ENCODE results near the gene EXOC6.

DNA sequence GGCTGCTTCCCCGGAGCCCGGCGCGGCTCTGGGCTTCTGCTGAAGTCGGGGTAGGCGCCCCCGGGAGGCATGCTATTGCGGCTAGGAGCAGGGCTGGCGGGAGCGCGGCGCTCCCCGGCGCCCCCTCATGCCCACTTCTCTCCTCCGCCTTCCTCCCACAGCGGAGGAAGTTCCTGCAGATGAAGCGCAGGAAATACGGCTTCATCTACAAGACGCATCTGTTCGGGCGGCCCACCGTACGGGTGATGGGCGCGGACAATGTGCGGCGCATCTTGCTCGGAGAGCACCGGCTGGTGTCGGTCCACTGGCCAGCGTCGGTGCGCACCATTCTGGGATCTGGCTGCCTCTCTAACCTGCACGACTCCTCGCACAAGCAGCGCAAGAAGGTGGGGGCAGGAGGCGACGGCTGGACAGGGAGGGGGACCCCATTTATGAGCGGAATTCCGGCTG lies 225.9 kb downstream of the EXOC6 start:
- TF ChIP-seq, protein P1, sequence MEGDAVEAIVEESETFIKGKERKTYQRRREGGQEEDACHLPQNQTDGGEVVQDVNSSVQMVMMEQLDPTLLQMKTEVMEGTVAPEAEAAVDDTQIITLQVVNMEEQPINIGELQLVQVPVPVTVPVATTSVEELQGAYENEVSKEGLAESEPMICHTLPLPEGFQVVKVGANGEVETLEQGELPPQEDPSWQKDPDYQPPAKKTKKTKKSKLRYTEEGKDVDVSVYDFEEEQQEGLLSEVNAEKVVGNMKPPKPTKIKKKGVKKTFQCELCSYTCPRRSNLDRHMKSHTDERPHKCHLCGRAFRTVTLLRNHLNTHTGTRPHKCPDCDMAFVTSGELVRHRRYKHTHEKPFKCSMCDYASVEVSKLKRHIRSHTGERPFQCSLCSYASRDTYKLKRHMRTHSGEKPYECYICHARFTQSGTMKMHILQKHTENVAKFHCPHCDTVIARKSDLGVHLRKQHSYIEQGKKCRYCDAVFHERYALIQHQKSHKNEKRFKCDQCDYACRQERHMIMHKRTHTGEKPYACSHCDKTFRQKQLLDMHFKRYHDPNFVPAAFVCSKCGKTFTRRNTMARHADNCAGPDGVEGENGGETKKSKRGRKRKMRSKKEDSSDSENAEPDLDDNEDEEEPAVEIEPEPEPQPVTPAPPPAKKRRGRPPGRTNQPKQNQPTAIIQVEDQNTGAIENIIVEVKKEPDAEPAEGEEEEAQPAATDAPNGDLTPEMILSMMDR (IDR thresholded peaks at IDR 0.05 in 2 of 3, conservative IDR thresholded peaks at IDR 0.05 in 1 of 3; ENCODE audit: control insufficient read depth in 2 of 3, extremely low read depth in 1 of 3, insufficient read depth in 1 of 3, low read depth in 3 of 3, low read length in 3 of 3) = no peak
- TF ChIP-seq EP300 (IDR thresholded peaks at IDR 0.05; ENCODE audit: borderline replicate concordance in 1 of 2, control insufficient read depth in 1 of 2, low read depth in 2 of 2, low read length in 2 of 2) (no peak), IRF4 (IDR thresholded peaks at IDR 0.05; ENCODE audit: low read depth, low read length) (no peak), EZH2 (IDR thresholded peaks at IDR 0.05; ENCODE audit: borderline replicate concordance, control insufficient read depth, low read depth, low read length) (no peak), SREBF1 (IDR thresholded peaks at IDR 0.05; ENCODE audit: low read length) (no peak), POLR2AphosphoS5 (IDR thresholded peaks at IDR 0.05; ENCODE audit: low read length) (no peak), TBL1XR1 (IDR thresholded peaks at IDR 0.05; ENCODE audit: low read depth, low read length) (no peak), PAX5 (IDR thresholded peaks at IDR 0.05; ENCODE audit: borderline replicate concordance, low read depth, low read length) (no peak), POLR2A (IDR thresholded peaks at IDR 0.05; ENCODE audit: low read depth, low read length) (no peak), CBFB (IDR thresholded peaks at IDR 0.05; ENCODE audit: low read depth) (no peak), ZNF274 (IDR thresholded peaks at IDR 0.05; ENCODE audit: insufficient read depth, insufficient read length) (no peak), SIN3A (IDR thresholded peaks at IDR 0.05; ENCODE audit: low read depth, low read length) (no peak)
- TF ChIP-seq, protein P2, sequence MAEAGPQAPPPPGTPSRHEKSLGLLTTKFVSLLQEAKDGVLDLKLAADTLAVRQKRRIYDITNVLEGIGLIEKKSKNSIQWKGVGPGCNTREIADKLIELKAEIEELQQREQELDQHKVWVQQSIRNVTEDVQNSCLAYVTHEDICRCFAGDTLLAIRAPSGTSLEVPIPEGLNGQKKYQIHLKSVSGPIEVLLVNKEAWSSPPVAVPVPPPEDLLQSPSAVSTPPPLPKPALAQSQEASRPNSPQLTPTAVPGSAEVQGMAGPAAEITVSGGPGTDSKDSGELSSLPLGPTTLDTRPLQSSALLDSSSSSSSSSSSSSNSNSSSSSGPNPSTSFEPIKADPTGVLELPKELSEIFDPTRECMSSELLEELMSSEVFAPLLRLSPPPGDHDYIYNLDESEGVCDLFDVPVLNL (IDR thresholded peaks at IDR 0.05; ENCODE audit: low read depth, low read length) = no peak
- TF ChIP-seq, protein P3, sequence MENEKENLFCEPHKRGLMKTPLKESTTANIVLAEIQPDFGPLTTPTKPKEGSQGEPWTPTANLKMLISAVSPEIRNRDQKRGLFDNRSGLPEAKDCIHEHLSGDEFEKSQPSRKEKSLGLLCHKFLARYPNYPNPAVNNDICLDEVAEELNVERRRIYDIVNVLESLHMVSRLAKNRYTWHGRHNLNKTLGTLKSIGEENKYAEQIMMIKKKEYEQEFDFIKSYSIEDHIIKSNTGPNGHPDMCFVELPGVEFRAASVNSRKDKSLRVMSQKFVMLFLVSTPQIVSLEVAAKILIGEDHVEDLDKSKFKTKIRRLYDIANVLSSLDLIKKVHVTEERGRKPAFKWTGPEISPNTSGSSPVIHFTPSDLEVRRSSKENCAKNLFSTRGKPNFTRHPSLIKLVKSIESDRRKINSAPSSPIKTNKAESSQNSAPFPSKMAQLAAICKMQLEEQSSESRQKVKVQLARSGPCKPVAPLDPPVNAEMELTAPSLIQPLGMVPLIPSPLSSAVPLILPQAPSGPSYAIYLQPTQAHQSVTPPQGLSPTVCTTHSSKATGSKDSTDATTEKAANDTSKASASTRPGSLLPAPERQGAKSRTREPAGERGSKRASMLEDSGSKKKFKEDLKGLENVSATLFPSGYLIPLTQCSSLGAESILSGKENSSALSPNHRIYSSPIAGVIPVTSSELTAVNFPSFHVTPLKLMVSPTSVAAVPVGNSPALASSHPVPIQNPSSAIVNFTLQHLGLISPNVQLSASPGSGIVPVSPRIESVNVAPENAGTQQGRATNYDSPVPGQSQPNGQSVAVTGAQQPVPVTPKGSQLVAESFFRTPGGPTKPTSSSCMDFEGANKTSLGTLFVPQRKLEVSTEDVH (IDR thresholded peaks at IDR 0.05; ENCODE audit: low read depth, partially characterized antibody) = no peak
